PFSK-1 (cell line): ENCODE measurements around the gene TMEM143.

Experiments used
- POLR2AphosphoS5 ChIP-seq: IDR thresholded peaks from 2 replicates; pipeline ENCODE4 v1.6.1; 2012; ENCODE audit warnings: low read depth, mild to moderate bottlenecking, control low read depth, low read length, moderate library complexity
- REST ChIP-seq, 2 experiments: IDR thresholded peaks; 2 replicates each; pipeline versions ENCODE4 v1.6.1 to v1.8.0; 2011 to 2012; ENCODE audit warnings: low read depth in 2 of 2, low read length in 2 of 2, control low read depth in 1 of 2, inconsistent platforms in 1 of 2, mild to moderate bottlenecking in 1 of 2, moderate library complexity in 1 of 2; ENCODE audit not compliant: insufficient read depth in 1 of 2
- SIN3A ChIP-seq: IDR thresholded peaks from 2 replicates; pipeline ENCODE4 v1.6.1; 2012; ENCODE audit warnings: mild to moderate bottlenecking, low read length, moderate library complexity, borderline replicate concordance; ENCODE audit not compliant: insufficient read depth
- TAF1 ChIP-seq: IDR thresholded peaks from 2 replicates; pipeline ENCODE4 v1.6.1; 2012; ENCODE audit warnings: low read length, control low read depth, borderline replicate concordance; ENCODE audit not compliant: insufficient read depth

- TF ChIP-seq POLR2AphosphoS5, result no peak
- no peak for TF ChIP-seq SIN3A
- TF ChIP-seq REST (IDR thresholded peaks at IDR 0.05; ENCODE audit: insufficient read depth in 1 of 2, low read depth in 2 of 2, low read length in 2 of 2), result no peak
- TF ChIP-seq TAF1, result no peak
Observed at GRCh38 chr19:48382286-48382685, 18.5 kb upstream of the TMEM143 start.
